ENCODE results near the gene UBALD1.

Gene UBALD1

DNA sequence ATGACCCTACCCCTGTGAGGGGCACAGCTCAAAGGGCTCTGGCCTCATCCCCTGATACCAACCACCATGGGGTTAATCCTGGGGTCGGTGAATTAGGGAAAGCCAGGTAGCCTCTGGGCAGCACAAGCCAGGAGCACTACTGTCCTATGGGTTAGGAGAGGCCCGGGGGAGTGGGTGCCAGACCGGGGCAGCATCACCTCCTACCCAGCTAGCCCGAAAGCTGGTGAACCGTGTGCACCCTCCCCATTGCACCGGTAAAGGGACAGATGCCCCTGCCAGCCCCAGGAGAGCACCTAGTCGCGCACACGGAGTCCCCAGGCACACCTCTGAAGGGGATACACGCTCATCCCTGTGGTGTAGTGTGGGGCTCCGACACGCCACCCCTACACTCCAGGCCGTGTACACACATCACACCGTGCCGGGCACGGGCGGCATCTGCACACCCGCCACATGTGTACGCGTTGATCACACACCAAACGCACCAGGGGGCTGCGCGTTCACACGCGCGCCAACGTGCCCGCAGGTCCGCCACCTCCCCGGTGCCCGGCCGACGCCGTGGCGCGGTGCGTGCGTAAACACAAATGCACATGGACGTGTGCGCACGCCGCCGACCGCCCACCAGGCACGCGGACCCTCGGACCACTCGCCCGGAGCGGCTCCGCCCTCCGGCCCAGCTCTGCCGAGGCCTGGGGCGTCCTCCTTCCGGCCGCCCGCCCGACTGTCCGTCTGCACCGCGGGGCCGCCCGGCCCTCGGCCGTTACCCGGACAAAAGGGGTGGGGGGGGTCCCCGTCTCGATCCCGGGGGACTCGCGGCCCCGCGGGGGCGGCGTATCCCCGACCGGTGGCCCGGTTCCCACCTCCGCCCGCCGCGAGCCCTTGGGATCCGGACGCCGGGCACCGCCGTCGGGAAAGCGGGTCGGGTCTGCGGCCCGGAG is 785 bp downstream of the UBALD1 start:
- DNase-seq = no peak

DNA sequence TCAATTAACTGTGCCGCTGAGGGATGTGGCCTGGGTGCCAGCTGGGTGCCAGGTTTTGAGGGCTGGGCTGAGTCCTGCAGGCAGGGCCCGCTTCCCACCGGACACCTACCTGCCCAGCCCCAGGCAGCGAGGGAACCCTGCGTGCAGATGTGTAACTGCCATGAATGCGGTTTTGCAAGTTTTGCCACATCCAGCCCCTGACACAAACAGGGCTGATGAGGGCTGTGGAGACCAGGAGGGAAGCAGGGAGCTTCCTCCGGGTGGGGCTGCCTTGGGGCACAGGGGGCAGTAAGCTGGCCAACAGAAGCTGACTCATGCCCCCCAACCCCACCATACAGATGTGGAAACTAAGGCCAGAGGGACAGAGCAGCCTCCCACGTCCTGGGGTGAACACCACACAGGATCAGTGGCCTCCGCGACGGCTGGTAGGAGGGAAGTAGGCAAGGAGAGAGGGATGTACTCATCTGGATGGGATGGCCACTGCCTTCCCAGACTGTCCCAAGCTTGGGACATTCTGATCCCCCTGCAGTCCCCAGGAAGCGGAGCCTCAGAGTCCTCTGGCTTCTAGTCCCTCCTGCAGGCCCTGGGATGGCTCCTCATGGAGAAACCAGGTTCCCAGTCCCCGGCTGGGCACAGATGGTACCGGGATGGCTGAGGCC is 1.6 kb downstream of the UBALD1 start:
- no peak for DNase-seq

DNA sequence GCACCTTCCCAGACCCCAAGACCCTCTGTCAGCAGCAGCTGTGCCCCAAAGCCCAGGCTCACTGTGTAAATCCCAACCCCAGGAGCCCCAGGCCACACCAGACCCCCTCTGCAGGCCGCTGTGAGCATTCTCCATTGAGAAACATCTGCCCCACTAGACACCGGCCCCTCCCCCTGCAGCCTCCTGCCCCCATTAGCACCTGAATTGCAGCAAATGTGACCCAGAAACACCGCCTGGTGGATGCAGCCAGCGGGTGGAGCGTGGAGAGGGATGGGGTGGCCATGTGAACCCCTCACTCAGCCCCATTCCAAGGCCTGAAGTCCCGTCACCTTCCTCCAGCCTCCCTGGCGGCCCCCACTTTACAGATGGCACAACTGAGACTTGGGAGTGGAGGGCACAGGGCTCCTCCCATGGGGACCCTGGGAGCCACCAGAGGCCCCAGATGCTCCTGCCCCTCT is 2.2 kb downstream of the UBALD1 start:
- no peak for DNase-seq

DNA sequence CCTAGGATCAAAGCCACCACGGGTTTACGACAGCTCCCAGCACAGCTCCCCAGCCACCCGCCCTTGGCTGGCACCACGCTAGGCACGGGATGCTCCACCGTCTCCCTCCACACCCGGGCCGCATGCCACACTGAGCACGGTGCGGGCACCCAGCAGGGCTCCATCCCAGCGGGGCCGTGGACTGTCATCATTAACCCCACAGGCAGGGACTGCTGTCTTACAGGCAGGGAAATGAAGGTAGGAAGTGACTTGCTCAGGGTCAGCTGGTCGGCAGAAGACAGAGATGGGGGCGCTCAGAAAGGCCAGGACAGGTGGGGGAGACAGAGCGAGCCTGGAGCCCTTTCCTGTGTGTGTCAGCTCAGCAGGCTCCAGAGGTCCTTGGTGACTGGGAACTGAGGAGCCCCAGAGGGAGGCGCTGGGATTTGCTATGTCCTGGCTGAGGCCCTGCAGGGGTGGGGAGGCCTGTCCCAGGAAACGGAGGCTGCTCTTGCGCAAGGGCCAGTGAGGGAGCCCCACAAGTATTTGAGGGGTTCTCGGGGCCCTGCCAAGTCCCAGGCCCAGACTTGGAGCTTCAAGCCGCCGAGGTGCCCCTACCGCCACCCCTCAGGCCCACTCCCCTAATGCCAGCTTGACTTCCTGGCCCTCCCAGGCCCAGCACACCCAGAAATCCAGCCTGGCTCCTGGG is 3.2 kb downstream of the UBALD1 start:
- DNase-seq = no peak

DNA sequence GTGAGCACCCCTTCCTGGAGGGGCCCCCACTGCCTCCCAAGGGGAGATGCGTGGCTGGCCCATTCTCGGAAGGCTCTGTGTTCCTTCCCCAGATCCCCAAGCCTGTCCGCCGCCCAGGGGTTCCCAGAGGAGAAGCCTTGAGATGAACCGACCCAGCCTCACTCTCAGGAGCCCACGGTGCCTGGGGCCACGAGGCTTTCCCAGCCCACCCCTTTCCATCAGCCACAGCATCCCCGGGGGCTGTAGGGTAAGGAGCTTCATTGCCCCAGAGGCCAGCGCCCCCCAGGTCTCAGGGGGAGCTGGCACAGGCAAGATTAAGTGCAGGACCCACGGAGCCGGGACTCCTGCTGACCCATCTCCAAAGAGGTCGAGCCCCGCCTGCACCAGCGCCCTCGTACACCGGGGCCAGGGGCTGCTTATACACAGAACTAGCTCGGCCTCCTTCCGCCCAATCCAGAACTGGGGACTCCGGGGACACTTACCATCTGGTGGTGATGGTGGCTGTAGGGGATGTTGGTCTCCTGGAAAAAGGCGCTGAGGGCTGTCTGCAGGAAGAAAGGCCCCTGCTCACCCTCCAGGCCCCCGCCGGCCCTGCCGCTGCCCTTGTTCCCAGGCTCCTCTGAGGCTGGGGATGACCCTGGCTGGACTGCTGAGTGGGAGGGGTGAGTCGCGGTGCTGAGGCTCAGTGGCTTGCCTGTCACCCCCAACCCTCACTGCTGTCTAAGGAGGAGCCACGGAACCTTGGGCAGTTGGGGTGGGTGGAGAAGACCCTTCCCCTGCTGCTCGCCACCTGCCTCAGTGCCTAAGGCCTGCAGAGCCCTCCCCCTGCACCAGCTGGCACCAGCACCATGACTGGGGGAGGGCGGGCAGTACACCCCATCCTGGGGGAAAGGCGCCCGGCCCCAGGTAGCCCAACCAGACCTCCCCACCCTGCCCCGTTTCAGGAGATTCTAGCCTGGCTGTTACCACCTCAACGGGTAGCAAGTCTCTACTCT is 4.4 kb downstream of the UBALD1 start:
- DNase-seq = no peak

DNA sequence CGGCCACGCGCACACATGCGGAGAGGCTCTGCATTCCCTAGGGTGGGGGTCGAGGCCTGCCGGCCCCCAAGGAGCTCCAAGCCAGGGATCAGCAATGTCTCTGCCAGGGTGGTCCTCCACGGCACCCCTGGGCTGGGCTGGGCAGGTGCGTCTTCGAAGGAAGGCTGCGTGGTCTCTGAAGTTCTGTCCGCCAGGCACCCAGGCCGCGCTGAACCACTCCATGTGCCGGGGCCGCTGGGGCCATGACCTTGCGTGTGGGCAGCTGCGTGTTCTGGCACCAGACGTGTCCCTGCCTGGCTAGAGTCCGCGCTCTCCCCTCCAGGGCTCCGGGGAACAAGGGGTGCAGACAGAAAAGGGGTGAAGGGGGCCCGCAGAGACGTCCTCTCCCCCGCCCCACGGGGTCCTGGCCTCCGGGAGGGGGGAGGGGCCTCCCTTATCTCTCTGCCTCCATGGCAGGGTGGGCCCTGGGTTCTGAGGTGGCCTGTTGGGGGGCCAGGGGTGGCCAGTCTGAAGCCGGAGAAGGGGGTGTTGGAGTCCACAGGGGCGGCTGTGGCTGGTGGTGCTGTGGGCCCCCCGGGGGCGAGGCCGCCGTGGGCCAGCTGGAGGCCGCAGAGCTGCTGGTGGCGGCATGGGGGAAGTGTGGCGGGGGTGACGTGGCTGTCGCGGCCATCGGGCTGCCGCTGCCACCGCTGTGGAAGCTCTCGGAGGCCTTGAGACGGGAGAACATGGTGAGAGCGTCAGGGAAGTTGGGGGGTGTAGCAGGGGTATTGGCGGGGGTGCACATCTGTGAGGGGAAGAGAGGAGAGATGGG is 5.3 kb downstream of the UBALD1 start:
- no peak for DNase-seq

DNA sequence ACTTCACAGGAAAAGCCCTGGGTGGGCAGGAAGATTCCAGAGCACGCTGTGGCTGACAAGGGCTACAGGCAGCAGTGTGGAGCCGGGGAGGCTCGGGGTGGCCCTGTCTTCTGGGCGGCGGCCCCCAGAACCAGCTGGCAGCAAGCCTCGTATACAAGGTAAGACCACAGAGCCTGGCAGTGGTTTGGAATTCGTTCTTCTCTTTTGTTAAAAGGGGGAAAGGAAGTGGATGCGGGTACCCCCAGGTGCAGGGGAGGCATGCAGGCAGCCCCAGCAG is 6.0 kb downstream of the UBALD1 start:
- DNase-seq = no peak

DNA sequence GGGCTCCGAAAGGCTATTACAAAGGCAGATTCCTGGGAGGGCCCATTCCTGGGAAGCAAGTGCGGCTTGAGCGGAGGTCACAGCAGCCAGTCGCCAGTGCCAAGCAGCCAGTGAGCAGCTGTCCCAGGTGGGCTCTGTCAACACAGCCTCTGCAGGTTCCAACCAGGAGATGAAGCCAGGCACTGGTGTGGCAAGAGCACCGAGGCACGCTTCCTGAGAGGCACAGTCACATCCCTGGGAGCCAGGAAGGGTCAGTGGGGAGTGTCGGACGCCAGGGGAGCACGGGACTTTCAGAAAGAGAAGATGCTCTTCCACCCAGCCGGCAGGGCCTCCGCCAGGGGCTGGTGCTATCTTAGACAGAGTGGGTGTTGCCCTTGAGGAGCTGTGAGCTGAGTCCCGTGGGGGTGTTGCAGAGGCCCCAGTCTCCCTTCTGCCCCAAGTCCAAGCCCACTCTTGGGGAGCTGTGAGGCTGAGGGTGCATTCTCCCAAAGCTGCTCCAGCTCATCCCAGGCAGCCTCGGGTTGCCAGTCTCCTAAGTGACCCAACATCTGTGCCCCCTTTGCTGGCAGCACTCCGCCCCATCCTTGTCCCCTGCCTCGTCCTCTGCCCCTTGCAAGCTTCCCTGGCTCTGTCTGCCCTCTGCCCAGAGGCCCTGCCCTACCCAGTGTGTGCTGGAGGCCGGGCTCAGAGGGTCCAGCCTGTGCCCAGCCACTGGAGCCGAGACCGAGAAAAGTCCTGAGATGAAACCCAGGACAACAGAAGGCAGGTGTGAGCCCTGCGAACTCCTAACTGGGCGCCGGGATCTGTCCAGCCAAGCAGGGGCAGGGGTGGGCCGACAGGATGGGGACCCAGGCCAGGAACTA is 6.6 kb downstream of the UBALD1 start:
- no peak for DNase-seq

DNA sequence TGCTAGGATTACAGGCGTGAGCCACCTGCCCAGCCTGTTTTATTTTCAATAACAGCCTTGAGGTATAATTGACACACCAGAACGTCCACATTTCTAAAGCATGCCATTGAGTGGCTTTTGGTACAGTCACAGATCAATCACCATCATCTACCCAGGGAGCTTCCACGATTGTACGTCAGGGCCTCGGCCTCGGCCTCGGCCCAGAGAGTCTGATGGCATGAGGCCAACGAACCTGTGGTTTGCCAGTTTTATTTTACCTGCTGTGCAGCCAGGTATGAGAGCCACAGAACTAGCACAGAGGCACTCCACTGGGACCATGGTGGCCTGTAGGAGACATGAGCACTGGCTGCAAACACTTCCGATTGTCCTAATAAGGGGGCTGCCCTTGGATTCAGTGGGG is 8.3 kb downstream of the UBALD1 start:
- DNase-seq = no peak

DNA sequence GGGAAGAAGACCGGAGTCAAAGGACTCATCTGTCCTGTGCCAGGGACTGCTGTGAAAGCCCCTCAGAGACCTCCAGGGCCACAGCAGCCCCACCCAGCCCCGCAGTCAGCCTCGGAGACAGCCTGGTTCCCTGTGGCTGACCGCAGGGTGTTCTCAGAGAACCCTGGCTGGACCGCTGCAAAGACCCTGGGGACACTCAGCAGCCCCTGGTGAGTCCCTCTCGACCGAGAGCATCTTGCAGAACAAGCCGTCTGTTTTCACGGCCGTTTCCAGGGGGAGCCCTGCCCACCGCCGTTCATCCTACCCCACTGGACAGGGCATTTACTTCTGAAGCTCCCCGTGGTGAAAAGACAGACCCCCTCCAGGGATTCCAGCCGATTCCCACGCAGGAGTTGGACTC is 10.3 kb downstream of the UBALD1 start:
- no peak for DNase-seq

DNA sequence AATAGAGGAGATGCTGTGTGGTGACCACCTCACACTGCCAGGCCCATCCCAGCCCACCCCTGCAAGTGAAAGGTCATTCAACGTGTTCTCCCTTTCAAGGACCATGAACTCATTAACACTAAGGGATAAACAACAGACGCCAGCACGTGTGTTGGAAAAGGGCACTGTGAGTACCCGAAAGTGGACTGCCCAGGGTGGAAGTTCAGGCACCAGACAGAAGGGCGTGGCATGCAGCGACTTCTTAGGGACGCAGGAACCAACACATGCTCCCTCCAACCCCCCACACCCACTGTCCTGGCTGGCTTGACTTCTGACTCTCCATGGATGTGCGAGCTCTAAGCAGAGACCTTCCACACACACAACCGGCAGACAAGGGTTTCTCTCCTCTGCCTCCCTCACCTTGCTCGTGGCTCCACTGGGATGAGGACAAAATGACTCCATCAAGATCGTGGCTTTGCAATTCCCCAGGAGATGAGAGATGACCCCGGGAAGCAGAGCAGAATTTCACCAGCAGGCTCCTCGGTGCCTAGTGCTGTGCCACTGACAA is 11.0 kb downstream of the UBALD1 start:
- no peak for DNase-seq

DNA sequence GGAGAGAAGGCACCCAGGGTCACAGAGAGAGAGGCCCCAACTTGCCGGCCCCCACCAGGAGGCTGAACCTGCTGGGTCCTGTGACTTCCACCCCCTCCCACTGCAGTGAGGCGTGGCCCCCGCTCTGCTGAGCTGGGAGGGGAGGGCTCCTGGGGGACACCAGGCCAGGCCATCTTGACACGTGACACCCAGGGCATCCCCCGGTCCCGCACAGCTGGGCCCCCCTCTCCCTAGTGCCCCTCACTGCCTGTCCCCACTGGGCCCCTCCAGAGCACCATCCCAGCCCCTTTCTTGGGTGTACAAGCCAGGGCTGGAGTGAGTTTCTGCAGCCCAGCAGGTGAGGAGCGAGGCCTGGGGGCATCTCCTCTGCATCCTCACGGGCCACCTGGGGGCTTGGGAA is 12.4 kb downstream of the UBALD1 start:
- DNase-seq = no peak

DNA sequence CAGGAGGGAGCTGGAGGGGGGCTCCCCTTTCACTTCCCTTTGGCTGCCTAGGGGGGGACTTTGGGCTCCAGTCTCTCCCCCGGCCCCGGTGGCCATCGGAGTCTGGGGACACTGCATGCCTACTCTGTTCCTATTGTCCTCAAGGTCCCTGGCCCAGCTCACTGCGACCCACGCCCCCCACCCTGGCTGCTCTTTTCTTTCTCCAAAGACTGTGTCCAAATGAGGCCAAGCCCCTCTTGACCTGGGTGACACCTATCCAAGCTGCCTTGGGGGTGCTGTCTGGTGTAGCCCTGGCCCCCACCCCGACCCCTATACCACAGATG is 12.9 kb downstream of the UBALD1 start:
- DNase-seq = no peak

DNA sequence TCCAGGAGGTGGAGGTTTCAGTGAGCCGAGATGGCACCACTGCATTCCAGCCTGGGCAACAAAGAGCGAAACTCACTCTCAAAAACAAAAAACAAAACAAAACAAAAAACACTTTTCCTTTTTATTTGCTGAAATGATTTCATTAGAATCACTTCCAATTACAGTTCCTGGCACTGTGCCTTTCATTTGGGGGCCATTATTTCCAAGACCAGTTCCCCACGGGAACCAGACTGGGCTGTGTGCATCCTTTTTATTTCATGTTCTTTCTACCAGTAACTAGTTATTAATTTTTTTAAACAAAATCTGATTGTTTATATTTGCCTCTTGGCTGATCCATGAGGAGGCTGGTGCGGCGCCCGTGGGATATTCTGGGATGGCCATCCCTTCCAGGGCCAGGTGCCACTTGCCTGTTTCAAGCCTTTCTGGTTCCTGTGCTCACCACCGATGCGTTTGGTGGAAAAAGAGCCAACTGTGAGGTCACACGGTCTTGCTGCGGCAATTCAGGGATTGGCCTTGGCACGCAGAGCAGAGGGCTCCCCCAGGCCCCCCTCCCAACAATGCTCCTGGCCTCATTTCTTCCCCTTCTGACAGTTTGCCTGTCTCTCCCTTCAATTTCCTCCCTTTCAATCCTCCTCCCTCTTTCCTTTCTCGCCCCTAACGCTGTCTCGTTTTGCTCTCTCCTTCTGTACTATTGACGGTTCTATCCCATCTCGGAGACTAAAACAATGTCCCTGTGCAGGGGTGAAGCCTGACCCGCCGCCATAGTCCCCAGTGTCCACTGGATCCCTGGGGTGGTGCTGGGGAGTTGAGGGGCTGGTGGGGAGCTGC is 13.4 kb downstream of the UBALD1 start:
- no peak for DNase-seq

DNA sequence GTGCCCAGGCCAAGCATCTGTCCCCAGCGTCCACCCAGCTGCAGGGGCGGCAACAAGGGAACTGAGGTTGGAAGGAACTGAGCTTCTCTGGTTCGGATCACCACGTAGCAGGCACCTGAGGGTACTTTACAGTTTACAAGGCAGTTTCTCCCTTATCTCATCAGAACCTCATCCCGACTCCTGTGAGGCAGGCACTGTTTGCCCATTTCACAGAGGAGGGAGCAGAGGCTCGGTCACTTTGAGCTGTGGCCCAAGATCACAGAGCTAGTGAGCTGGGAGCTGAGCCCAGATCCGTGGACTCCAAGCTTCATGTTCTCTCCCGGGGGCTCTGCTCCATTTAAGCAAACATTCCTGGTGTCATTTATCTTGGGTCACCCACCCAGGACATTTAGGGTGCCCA is 15.1 kb downstream of the UBALD1 start:
- DNase-seq = no peak

DNA sequence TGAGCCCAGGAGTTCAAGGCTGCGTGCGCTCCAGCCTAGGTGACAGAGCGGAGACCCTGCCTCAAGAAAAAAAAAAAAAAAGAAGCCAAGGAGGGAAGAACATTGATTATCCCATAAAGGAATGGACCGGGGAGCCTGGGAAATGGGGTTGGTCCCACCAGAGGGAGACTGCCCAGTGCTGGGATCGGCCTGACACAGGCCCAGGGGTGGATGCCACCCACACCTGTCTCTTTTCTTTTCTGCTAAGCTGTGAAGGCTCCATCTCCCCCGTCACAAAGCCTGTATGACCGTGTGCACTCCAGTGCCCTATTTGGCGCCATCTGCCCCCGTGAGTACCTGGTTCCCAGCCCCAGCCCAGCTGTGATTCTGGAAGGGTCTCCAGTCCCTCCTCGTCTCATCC is 15.7 kb downstream of the UBALD1 start:
- no peak for DNase-seq

DNA sequence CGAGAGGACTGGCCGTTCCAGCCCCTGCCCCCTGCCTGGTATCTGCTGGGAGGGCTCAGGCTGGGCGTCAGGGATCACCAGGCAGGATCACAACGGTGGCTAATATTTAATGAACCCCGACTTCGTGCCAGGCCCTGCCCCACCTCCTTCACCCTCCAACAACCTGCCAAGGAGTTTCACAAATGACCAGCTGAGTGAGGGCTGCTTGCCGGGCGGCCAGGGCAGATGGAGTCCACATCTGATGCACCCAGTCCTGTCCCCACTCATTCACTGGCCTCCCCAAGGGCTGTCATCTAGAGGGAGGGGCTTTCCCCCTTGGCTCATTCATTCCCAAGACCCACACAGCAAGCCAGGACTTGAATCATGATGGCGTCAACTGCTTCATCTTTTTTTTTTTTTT is 17.5 kb downstream of the UBALD1 start:
- DNase-seq = no peak

DNA sequence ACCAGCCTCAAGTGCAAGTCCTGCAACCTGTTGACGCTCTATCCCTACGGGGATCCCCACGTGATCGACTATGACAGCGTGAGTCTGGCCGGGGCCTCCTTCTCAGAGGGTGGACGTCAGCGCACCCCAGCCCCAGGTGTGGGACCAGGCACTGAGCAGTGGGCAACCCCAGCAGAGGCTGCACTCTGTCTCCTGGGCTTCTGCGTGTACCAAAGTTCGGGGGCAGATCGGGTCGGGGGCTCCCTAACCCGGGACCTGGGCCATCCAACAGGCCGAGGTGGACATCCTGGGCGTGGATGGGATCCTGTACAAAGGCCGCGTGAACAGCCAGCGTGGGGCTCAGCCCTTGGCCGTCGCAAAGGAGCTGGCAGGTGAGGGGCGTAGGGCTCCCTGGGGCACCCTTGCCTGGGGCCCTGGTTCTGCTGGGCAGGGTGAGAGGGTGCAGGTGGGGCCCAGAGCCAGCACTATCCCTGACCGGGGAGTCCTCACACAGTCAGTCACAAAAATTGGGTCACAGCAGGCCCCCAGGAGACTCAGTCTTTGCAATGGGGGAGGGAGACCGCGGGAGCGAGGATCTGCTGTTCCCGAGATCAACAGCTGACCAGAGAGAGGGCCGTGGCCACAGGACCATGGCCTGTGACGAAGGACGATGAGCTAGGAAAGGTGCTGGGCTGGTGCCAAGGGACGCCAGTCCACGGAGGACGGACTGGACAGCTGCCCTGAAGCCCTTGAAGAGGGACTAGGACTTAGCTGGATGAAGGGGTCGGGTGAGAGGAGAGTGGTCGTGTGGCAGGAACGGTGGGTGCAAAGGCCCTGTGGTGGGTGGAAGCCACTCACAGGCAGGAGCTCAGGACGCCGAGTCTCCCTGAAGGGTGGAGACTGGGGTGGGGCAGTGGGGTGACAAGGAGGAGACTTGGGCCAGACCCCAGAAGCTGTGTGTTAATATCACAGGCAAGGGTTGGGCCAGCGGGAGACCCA is 20.0 kb downstream of the UBALD1 start:
- no peak for DNase-seq

DNA sequence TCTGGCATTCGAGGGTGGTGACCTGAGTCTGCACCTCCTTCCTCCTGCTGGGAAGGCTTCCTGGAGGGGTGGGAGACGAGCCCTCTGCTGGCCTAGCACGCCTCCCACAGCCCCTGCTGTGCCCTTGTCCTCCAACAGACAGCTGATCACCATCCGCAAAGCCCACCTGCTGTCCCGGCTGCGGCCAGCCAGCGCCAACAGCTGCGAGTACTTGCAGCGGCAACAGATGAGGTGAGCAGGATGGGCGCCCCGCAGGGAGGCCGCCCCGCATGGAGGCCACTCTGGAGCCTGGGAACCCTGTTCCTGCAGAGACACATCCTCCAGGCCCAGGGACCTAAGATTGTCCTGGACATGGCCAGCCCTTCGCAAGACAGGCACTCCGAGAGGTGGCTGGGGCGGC is 21.6 kb downstream of the UBALD1 start:
- no peak for DNase-seq

Data from NCI-H1048 (cell line).